Panc1 (cell line): ENCODE measurements around the gene RAB26.
"Not testable (repeated sequence)": the region's sequence is repeated elsewhere in the genome, so short reads cannot be mapped to it uniquely, and the experiment has no call there.

Experiments
- CTCF ChIP-seq: fragments of 450-650 bp; IDR thresholded peaks from 2 replicates; pipeline ENCODE4 v1.5.1; 2017; ENCODE audit warnings: mild to moderate bottlenecking
- POLR2AphosphoS5 ChIP-seq: IDR thresholded peaks from 2 replicates; pipeline ENCODE4 v1.6.1; 2012; ENCODE audit warnings: mild to moderate bottlenecking, low read depth, low read length, moderate library complexity
- REST ChIP-seq, 2 experiments: IDR thresholded peaks; 2 replicates each; pipeline ENCODE4 v1.6.1; 2011 to 2012; ENCODE audit warnings: low read depth in 2 of 2, control low read depth in 1 of 2, low read length in 1 of 2, mild to moderate bottlenecking in 1 of 2, moderate library complexity in 1 of 2; ENCODE audit not compliant: insufficient read depth in 1 of 2
- SIN3A ChIP-seq: IDR thresholded peaks from 2 replicates; pipeline ENCODE4 v1.6.1; 2012; ENCODE audit warnings: low read depth, mild to moderate bottlenecking, low read length, moderate library complexity, borderline replicate concordance; ENCODE audit not compliant: insufficient read depth
- TCF7L2 ChIP-seq: IDR thresholded peaks from 2 replicates; pipeline ENCODE4 v1.6.1; 2011; ENCODE audit warnings: mild to moderate bottlenecking, low read depth, low read length, inconsistent platforms

- TF ChIP-seq REST (IDR thresholded peaks at IDR 0.05; ENCODE audit: insufficient read depth in 1 of 2, low read depth in 2 of 2, low read length in 1 of 2); CTCF; POLR2AphosphoS5; SIN3A; TCF7L2: not testable (repeated sequence)
These were observed 34.2 kb upstream of the RAB26 start for GRCh38 chr16:2114225-2114624.
